AG10803 (cell line): ENCODE measurements around the gene CETP.

Experiments
- DNase-seq: peaks from one replicate; pipeline ENCODE4 v3.0.0; 2010; ENCODE audit warnings: low read depth
- H3K4me3 ChIP-seq: 2 replicates; pipeline ENCODE4 v1.5.1; 2011; ENCODE audit warnings: mild to moderate bottlenecking, low read length, control low read depth
- CTCF ChIP-seq: conservative IDR thresholded peaks from 2 replicates; pipeline ENCODE4 v1.5.1; 2011; ENCODE audit warnings: mild to moderate bottlenecking, low read length, control low read depth, inconsistent platforms

CETP gene

GRCh38 chr16:57016831-57017230 is 55.1 kb downstream of the CETP start:
- TF ChIP-seq CTCF, result no peak
- H3K4me3 ChIP-seq, result no peak overlapping the region
- DNase-seq, result no peak

- H3K4me3 ChIP-seq, result no peak overlapping the region
- no peak for TF ChIP-seq CTCF
- DNase-seq, result no peak
Measured at GRCh38 chr16:57017251-57017650, 55.5 kb downstream of the CETP start.

- no peak for DNase-seq
- TF ChIP-seq CTCF, result no peak
Measured at GRCh38 chr16:57019746-57020145, 58.0 kb downstream of the CETP start.

GRCh38 chr16:57020651-57021050 is 58.9 kb downstream of the CETP start:
- TF ChIP-seq CTCF, result no peak
- no peak for DNase-seq
- H3K4me3 ChIP-seq, result no peak overlapping the region

More at GRCh38 chr16:57019746-57020145, 58.0 kb downstream of the CETP start:
- H3K4me3 ChIP-seq, result no peak overlapping the region

GRCh38 chr16:57021757-57022156 is 60.0 kb downstream of the CETP start:
- TF ChIP-seq CTCF, result no peak
- H3K4me3 ChIP-seq, result no peak overlapping the region
- no peak for DNase-seq

GRCh38 chr16:57022445-57022844 is 60.7 kb downstream of the CETP start:
- no peak overlapping the region for H3K4me3 ChIP-seq
- no peak for TF ChIP-seq CTCF
- no peak for DNase-seq

- TF ChIP-seq CTCF, result no peak
- no peak overlapping the region for H3K4me3 ChIP-seq
- DNase-seq, result no peak
Measured at GRCh38 chr16:57023541-57024249, 61.9 kb downstream of the CETP start.
